GM12865 (cell line): ENCODE results near the gene RPS17.
A peak's percentile ranks its signal among the peaks of the same experiment; 100 is the strongest.

Source experiments
- DNase-seq: peaks from one replicate; pipeline ENCODE4 v3.0.0; 2010; ENCODE audit warnings: low read depth
- H3K4me3 ChIP-seq: 2 replicates; pipeline ENCODE4 v1.5.1; 2011; ENCODE audit warnings: mild to moderate bottlenecking, low read depth, low read length, control low read depth
- CTCF ChIP-seq: IDR thresholded peaks from 2 replicates; pipeline ENCODE4 v1.5.1; 2011; ENCODE audit warnings: low read length, control low read depth, low read depth, inconsistent platforms; ENCODE audit not compliant: insufficient read depth; ENCODE audit errors: missing control alignments

Gene RPS17

GRCh38 chr15:82551646-82552247 lies 11.5 kb upstream of the RPS17 start:
- TF ChIP-seq CTCF: no peak
- no peak overlapping the region for H3K4me3 ChIP-seq
- peak; percentile 54 for DNase-seq

GRCh38 chr15:82549199-82549665 lies 9.0 kb upstream of the RPS17 start:
- no peak overlapping the region for H3K4me3 ChIP-seq
- DNase-seq: no peak
- TF ChIP-seq CTCF: no peak

GRCh38 chr15:82548700-82549099 lies 8.4 kb upstream of the RPS17 start:
- no peak overlapping the region for H3K4me3 ChIP-seq
- TF ChIP-seq CTCF: no peak
- peak; percentile 40 for DNase-seq

GRCh38 chr15:82545478-82545877 lies 5.2 kb upstream of the RPS17 start:
- TF ChIP-seq CTCF: no peak
- DNase-seq: no peak
- no peak overlapping the region for H3K4me3 ChIP-seq

- no peak overlapping the region for H3K4me3 ChIP-seq
- DNase-seq: no peak
- TF ChIP-seq CTCF: no peak
Measured at GRCh38 chr15:82545002-82545401, 4.7 kb upstream of the RPS17 start.

- DNase-seq: no peak
- H3K4me3 ChIP-seq: no peak overlapping the region
- no peak for TF ChIP-seq CTCF
Measured at GRCh38 chr15:82544431-82544830, 4.2 kb upstream of the RPS17 start.

GRCh38 chr15:82543160-82543559 lies 2.9 kb upstream of the RPS17 start:
- H3K4me3 ChIP-seq: no peak overlapping the region
- DNase-seq: no peak
- TF ChIP-seq CTCF: no peak
